ENCODE measurements around the gene LGMN.

GRCh38 chr14:92735344-92735743, 13.1 kb downstream of the LGMN start:
- TF ChIP-seq CEBPB (IDR thresholded peaks at IDR 0.05): no peak
- no peak for TF ChIP-seq RAD21 (IDR thresholded peaks at IDR 0.05; ENCODE audit: low read depth)
- TF ChIP-seq YY1 (IDR thresholded peaks at IDR 0.05; ENCODE audit: low read depth): no peak
- no peak for TF ChIP-seq ZBTB7A (IDR thresholded peaks at IDR 0.05; ENCODE audit: low read depth)
- no peak for TF ChIP-seq REST (IDR thresholded peaks at IDR 0.05; ENCODE audit: low read depth)
- TF ChIP-seq MAX (IDR thresholded peaks at IDR 0.05): no peak
- no peak for TF ChIP-seq TAF1 (IDR thresholded peaks at IDR 0.05; ENCODE audit: low read depth)
- TF ChIP-seq TEAD4 (IDR thresholded peaks at IDR 0.05): no peak
- no peak for TF ChIP-seq USF1 (IDR thresholded peaks at IDR 0.05)

Measured in Ishikawa (cell line).